OCI-LY1 (cell line): ENCODE data around the gene MAN1A2.

ENCODE experiments used
- EZH2 ChIP-seq: fragments of 200-600 bp; sonication (generic), shearing (Covaris generic); IDR thresholded peaks from 2 replicates; pipeline ENCODE4 v1.8.0; 2017; ENCODE audit warnings: borderline replicate concordance, mixed run types, mild to moderate bottlenecking, antibody characterized with exemption, low read length, moderate library complexity, mixed read lengths
- TF ChIP-seq, protein P1 (sequence below): fragments of 200-600 bp; sonication (generic), shearing (Covaris generic); IDR thresholded peaks from 2 replicates; pipeline ENCODE4 v1.5.1; 2017; ENCODE audit warnings: mild to moderate bottlenecking, antibody characterized with exemption, low read length, moderate library complexity, mixed read lengths

DNA sequence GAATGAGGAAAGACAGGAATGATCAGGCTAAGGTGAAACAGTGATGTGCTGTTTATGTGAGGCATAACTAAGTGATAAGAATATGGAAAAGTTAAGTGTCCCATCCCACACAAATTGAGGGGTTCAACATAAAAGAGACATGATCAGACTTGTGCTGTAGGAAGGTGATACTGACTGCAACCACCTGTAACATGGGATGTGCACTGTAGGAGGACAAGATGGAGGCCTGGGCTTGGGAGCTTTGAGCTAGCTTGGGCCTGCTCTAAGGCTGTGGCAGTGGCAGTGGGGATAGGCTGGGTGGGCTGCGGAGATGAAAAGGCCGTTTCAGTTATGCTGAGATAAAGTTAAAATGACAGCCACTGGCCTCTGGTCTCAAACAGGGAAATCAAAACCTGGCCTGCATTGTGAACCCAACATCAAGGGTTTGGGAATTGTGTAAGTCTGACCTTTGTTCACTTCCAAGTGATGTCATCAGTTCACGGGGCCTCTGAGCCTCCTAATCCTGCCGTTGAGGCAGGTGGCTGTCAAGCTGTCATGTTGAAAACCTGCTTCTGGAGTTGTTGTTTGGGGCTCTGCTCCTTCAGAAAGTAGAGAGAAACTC lies 177.4 kb downstream of the MAN1A2 start:
- TF ChIP-seq, protein P1, sequence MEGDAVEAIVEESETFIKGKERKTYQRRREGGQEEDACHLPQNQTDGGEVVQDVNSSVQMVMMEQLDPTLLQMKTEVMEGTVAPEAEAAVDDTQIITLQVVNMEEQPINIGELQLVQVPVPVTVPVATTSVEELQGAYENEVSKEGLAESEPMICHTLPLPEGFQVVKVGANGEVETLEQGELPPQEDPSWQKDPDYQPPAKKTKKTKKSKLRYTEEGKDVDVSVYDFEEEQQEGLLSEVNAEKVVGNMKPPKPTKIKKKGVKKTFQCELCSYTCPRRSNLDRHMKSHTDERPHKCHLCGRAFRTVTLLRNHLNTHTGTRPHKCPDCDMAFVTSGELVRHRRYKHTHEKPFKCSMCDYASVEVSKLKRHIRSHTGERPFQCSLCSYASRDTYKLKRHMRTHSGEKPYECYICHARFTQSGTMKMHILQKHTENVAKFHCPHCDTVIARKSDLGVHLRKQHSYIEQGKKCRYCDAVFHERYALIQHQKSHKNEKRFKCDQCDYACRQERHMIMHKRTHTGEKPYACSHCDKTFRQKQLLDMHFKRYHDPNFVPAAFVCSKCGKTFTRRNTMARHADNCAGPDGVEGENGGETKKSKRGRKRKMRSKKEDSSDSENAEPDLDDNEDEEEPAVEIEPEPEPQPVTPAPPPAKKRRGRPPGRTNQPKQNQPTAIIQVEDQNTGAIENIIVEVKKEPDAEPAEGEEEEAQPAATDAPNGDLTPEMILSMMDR = no peak
- TF ChIP-seq EZH2 = no peak
